GM18526 (cell line): ENCODE data around the gene MCC.

ENCODE experiments used
- POLR2A ChIP-seq: IDR thresholded peaks from 3 replicates; pipeline ENCODE4 v1.6.1; 2011; ENCODE audit not compliant: insufficient read length; ENCODE audit errors: extremely low read depth

The MCC gene

DNA sequence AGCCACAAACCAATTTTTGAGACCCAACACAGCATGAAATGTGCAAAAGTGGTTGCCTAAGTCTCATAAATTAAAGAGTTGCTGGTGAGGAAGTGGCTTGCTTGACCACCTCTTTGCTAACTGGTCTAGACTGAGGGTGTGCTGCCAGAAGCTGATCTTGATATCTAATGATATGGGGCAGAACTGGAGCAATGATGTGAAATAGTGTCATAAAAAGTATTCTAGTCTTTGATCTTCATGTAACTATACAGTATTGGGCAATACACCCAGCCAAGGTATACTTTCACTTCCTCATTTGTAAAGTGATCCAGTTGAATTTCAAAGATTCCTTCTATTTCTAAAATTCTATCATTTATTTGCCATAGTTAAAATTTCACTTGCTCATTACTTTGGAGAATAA, 19.3 kb upstream of the MCC start:
- TF ChIP-seq POLR2A, result no peak

DNA sequence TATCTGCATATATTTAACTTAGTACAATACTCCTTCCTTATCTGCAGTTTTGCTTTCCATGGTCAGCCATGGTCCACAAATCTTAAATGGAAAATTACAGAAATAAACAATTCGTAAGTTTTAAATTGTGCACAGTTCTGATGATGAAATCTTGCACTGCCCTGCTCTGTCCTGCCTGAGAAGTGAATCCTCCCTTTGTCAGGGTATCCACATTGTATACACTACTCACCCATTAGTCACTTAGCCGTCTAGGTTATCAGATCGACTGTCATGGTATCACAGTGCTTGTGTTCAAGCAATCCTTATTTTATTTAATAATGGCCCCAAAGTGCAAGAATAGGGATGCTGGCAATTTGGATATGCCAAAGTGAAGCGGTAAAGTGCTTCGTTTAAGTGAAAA, 16.9 kb upstream of the MCC start:
- TF ChIP-seq POLR2A, result no peak

DNA sequence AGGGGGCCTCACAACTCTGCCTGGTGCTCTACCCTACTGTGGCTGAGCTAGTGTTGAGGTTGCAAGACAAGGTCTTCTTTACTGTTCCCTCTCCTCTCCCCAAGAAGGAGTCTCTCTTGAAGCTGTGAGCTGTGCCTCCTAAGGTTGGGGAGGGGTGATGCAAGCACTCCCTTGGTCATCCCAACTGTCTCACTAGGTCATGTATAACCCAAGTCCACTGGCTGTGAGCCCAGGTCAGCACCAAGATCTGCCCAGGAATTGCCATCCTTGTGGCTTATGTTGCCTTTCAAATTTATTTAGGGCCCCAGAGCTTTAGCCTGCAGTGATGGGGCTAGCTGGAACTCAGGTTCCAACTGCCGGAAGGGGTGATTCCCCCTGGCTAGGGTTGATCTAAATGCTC, 14.9 kb upstream of the MCC start:
- no peak for TF ChIP-seq POLR2A

DNA sequence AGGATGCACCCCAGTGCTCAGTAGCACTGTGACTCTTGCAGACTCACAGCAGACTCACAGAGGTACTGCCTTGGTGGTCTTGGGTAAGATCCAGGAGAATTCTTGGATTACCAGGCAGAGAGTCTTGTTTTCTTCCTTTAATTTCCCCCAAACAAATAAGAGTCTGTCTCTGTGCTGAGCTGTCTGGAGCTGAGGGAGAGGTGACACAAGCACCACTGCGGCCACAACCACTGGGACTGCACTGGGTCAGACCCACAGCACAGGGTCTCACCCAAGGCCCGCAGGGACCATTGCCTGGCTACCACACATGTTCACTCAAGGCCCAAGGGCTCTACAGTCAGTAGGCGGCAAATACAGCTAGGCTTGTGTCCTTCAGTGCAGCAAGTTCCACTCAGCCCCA, 13.8 kb upstream of the MCC start:
- TF ChIP-seq POLR2A, result no peak

DNA sequence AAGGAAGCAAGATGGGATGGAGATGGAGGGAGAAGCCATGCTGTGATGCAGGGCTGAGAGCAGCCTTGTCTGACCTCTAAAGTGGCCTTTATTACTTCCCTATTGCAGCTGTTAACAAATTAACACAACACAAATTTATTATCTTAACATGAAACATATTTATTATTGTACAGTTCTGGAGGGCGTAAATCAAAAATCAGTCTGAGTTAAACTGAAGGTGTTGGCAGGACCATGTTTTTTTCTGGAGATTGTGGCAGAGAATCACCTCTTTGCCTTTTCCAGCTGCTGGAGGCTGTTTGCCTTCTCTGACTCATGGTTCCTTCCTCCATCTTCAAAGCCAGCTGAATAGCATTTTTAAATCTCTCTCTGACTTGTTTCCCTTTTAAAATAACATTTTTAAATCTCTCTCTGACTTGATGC, 7.2 kb upstream of the MCC start:
- no peak for TF ChIP-seq POLR2A

DNA sequence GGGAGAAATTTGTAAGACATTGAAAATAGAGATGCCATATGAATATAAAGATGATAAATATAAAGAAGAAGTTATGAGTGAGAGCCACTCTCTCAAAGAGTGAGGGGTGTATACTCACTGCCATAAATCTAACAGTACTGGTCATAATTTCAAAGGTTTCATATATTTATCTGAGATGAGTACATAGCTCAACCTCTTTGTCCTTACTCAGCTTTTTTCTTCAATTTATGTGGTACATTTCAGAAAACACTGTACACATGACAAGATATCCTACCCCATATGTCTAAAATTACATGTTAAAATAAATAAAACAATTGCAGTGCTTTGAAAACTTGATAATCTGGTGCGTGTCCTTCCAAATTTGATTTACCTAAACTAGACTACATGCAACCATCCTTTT, 5.2 kb upstream of the MCC start:
- no peak for TF ChIP-seq POLR2A

DNA sequence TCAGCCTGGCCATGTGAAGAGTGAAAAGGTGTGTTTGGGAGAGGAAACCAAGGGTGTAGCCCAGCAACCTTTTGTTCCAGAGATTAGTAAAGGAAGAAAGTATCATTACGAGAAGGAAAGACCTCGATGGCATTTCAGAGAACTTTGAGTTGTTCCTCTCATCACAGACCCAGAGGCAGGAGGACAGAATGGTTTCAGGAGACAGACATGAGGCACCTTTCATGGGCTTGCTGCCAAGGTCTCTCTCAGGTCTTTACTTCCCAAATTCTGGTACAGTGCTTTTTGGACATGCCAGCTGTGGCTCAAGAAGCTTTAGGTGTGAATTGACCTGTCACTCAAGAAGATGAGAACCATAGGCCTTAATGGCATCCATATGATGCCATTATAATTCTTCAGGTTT, 2.8 kb upstream of the MCC start:
- TF ChIP-seq POLR2A, result no peak

DNA sequence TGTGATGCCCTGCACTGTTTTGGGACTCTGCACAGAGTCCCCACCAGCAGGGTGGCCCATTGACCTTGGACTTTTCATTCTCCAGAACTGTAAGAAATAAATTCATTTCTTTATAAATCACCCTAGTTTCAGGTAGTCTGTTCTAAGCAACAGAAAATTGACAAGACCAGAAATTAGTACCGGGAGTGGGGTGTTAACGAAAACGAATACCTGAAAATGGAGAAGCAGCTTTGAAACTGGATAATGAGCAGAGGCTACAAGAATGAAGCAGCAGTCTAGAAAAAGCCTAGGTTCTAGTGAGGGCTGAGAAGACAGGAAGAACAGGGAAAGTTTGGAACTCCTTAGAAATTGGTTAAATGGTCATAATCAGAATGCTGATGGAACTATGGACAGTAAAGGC, 2.1 kb upstream of the MCC start:
- no peak for TF ChIP-seq POLR2A

DNA sequence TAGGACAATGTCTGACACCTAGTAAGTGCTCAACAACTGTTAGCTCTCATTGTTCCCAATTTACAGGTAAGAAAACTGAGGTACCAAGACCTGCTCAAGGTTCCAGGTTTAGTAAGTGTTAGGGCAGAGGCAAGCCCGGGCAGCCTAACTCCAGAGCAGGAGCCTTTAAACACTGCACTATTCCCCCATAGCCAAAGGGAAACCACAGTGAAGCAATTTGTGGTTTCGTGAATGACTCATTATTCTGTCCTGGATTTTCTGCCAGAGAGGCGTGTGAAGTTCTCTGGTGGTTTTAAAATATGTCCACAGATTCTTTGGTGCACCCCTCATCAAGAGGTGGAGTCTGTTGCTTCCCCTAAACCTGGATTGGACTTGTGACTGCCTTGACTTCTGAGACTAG, 1.0 kb upstream of the MCC start:
- TF ChIP-seq POLR2A, result no peak

DNA sequence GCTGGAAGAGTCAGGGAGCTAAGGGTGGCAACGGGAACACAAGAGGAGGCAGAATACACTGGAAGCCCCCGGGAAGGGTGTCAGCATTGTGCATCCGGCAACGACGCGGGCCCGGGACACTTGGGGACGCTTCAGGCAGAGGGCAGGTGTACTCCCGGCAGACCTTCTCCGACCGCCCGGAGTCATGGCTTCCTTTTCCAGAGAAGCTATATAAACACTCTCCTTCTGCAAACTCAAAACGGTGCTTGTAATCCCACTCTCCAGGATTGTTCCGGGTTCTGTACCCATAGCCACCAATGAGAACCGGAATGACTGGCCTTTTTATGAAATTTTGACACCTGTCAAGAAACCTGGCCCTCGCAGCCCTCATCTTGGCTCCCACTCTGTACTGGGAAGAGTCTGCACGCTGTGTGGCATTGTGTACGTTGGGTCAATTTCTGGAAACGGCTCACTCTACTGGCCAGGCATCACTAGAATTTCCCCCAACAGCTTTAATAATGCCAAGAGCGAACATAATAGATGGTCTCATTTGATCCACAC, 462 bp upstream of the MCC start:
- TF ChIP-seq POLR2A, result no peak

DNA sequence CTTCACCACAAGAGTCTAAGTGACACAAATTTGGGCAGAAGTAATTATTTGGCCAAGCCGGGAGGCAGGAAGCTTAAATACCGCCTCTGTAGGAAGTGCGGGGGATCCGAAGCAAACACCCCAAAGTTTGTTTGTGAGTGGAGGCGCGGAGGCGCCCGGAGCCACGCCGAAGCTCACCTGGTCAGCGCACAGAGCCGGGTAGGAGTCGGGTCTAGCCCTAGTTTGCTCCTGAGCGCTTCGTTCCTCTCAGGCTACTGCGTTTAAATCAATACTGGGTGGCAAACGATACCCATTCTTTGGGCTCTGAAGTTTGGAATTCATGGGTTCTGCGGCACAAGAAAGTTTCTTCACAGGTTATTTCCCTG, 855 bp downstream of the MCC start:
- no peak for TF ChIP-seq POLR2A

DNA sequence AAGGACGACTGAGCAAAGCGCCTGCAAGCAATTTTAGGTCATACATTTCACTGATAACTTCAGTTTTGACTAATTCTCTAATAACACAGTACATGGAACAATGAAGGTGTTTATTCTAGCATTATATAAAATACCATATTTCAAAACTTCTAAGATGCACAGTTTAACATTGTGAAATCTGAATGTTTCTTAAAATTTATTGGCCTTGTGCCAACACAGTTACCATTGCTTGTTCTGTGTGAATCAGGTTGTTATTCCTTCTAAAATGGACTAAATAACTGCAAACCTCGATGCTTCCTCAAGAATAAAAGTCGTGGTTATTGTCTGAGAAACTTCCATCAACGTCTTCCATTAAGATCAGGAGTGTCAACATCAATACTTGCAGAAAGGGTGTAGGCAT, 8.0 kb downstream of the MCC start:
- no peak for TF ChIP-seq POLR2A

DNA sequence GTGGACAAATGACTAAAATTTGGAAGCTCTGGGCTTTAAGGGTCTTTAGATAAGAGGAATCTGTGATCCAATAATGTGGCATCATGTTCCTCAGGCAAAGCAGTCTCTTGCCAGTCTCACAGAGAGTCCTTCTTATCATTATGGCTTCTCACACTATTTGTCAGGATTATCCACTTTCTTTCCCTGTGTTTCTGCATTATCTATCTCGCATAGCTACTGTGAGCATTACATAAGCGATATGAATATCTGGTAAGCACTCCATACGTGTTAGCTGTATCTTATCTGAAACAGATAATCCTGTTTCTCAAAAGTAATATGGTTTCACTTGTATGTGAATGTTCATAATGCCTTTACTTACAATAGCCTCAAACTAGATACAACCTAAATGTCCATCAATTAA, 9.6 kb downstream of the MCC start:
- no peak for TF ChIP-seq POLR2A

DNA sequence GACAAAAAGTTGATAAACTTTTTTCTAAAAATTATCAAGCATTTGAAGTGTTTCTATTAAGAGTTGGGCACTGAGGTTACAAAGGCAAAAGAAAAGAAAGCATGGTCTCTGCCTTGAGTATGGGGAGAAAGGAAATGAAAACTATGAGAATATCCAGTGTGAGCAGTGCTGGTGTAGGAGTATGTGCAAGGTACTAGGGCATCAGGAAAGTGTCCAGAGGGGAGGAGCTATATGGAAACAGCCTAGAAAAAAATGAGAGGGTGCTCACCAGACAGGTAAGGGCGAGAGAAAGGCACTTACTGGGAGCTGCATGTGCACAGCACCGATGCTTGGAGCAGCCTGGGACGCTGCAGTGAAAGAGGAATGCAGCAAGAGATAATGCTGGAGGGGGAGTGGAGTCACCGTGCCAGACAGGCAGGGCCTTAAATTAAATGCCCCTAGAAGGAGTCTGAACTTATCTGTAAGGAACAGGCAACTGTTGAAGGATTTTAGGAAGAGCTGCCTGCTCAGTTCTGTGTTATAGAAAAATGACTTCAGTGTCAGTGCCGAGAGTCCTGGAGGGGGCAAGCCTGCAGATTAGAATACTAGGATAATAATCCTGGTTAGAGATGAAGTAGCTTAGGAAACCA, 14.0 kb downstream of the MCC start:
- TF ChIP-seq POLR2A, result no peak

DNA sequence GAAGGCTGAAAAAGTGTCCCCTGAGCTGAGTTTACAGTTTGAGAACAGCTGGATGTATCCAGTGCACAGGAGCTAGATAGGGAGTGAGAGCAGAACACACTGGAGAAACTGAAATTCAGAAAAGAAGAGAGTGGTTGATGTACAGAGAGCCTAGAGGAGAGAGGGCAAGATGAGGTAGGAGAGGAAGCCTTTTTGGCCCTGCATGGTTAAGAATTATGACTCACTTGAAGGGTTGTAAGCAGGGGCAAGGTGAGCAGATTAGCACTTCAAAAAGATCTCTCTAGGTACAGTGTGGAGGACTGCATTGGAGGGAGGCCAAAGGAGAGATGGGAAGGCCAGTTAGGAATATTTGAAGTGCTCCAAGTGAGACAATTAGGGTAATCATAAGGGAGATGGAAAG, 25.2 kb downstream of the MCC start:
- no peak for TF ChIP-seq POLR2A

DNA sequence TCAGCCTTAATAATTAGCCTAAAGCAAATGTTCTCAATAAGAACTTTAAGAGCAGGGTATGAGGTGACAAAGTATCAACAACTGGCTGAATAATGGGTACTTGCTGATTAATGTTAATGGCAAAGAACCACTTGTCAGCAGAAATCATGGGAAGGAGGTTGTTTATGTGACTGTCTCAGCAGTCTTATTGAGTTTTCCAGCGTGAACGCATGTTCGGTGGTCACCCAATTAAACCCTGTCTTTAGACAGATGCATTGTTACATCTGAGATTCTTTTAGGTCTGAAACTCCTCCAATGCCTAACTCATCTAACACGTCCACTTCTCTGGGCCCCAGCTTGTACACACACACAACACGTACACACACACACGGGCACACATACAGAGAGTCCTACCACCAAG, 35.3 kb downstream of the MCC start:
- no peak for TF ChIP-seq POLR2A

DNA sequence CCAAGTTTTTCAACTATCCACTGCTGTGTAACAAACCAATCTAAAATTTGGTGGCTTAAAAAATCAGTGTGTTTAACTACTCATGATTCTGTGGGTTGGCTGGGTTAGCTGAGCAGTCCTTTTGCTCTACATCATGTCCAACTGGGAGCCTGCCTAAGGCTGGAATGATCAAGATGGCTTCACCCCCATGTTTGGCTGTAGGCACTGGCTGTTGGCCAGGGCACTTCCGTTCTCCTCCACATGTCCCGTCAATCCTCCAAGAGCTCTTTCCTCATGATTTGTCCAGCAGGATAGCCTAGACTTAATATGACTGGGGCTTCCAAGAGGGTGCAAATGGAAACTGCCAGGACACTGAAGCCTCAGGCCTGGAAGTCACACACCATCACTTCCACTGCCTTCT, 36.5 kb downstream of the MCC start:
- no peak for TF ChIP-seq POLR2A
